CD4-positive, CD25-positive, alpha-beta regulatory T cell (primary cell): ENCODE data around the gene PRSS1. TPM values are rescaled to one million over a fixed set of nuclear protein-coding genes. Genes with fewer than 3 reads are reported as not detected.
A peak's percentile ranks its signal among the peaks of the same experiment; 100 is the strongest.

Experiments
- ATAC-seq, 2 donors: fragments of 150-1000 bp; cut with Tn5 transposase; one replicate each; pipeline ENCODE4 v1.10.0; 2021; ENCODE audit warnings: low read depth in 2 of 2, moderate number of reproducible peaks in 2 of 2, moderate library complexity in 1 of 2
- DNase-seq, 3 donors: peaks; one replicate each; pipeline versions ENCODE4 v3.0.0 to v3.0.0-alpha.2; 2012 to 2022; ENCODE audit warnings: mixed read lengths in 1 of 3
- H3K27ac ChIP-seq: one replicate; pipeline ENCODE4 v1.7.0; 2013; ENCODE audit warnings: mild to moderate bottlenecking, low read length; ENCODE audit not compliant: insufficient read depth, poor library complexity, severe bottlenecking
- H3K27me3 ChIP-seq: one replicate; pipeline ENCODE4 v1.7.0; 2013; ENCODE audit warnings: low read length; ENCODE audit not compliant: control insufficient read depth, insufficient read depth
- H3K36me3 ChIP-seq: one replicate; pipeline ENCODE4 v1.7.0; 2013; ENCODE audit warnings: mild to moderate bottlenecking, low read length, moderate library complexity; ENCODE audit not compliant: control insufficient read depth, insufficient read depth
- H3K4me1 ChIP-seq: 2 replicates; pipeline ENCODE4 v1.7.0; 2013; ENCODE audit warnings: mild to moderate bottlenecking, low read length; ENCODE audit not compliant: insufficient read depth, control insufficient read depth, poor library complexity, severe bottlenecking
- H3K4me3 ChIP-seq: one replicate; pipeline ENCODE4 v1.7.0; 2013; ENCODE audit warnings: low read depth, mild to moderate bottlenecking, low read length, moderate library complexity
- H3K9me3 ChIP-seq, 2 experiments: 1 replicate in 1 of 2; 2 replicates in 1 of 2; pipeline ENCODE4 v1.7.0; 2013; ENCODE audit warnings: low read length in 2 of 2, mild to moderate bottlenecking in 1 of 2, moderate library complexity in 1 of 2; ENCODE audit not compliant: control insufficient read depth in 2 of 2
- H3K27ac Mint-ChIP-seq, 3 donors: one replicate each; pipeline ENCODE4 v1.8.0; 2020 to 2022; ENCODE audit warnings: mild to moderate bottlenecking in 3 of 3, mixed read lengths in 3 of 3, moderate library complexity in 2 of 3
- H3K27me3 Mint-ChIP-seq: one replicate; pipeline ENCODE4 v1.8.0; 2022; ENCODE audit warnings: mild to moderate bottlenecking, mixed read lengths
- H3K36me3 Mint-ChIP-seq: one replicate; pipeline ENCODE4 v1.8.0; 2020; ENCODE audit warnings: mixed read lengths
- H3K4me1 Mint-ChIP-seq, 4 donors: one replicate each; pipeline ENCODE4 v1.8.0; 2020 to 2022; ENCODE audit warnings: mixed read lengths in 4 of 4, mild to moderate bottlenecking in 1 of 4
- H3K4me3 Mint-ChIP-seq, 4 donors: one replicate each; pipeline ENCODE4 v1.8.0; 2020 to 2022; ENCODE audit warnings: mild to moderate bottlenecking in 4 of 4, mixed read lengths in 4 of 4, moderate library complexity in 3 of 4
- H3K9me3 Mint-ChIP-seq, 7 donors: one replicate each; pipeline ENCODE4 v1.8.0; 2020 to 2022; ENCODE audit warnings: mixed read lengths in 7 of 7, mild to moderate bottlenecking in 3 of 7, moderate library complexity in 2 of 7
- polyA plus RNA-seq, 4 donors: library from polyadenylated mRNA; unstranded; fragments of 300-500 nt; fragmentation: Illumina TruSeq; gene quantifications; one replicate each; pipeline ENCODE4 v1.2.3, GENCODE V29; 2021
- total RNA-seq: library from RNA; stranded (reverse); gene quantifications from one replicate; pipeline ENCODE4 v1.2.3, GENCODE V29; 2022

The PRSS1 gene
- total and polyA plus RNA-seq, 5 donors from 2014 or later, result 0.49 TPM; not detected in 4

GRCh38 chr7:142712617-142712957, 36.7 kb upstream of the PRSS1 start:
- Mint-ChIP-seq H3K4me1 (peaks cover 2 to 92% (median 42%) of the 10 kb centered on the region in 4 donors), H3K4me3 (peak overlapping the region; percentile 62 to 97 (median 89)), H3K27ac (peak overlapping the region; percentile 67 to 91 (median 85)), H3K36me3 (no peaks in the 10 kb centered on the region), H3K9me3 (no peaks in the 10 kb centered on the region), H3K27me3 (no peaks in the 10 kb centered on the region)
- ATAC-seq (no peak), DNase-seq (no peak)
- Histone ChIP-seq H3K27ac (peak overlapping the region; percentile 66), H3K36me3 (no peaks in the 10 kb centered on the region), H3K4me1 (peaks cover 43% of the 10 kb centered on the region), H3K9me3 (no peaks in the 10 kb centered on the region), H3K27me3 (no peaks in the 10 kb centered on the region), H3K4me3 (peak overlapping the region; percentile 81)

- Histone ChIP-seq H3K9me3 (no peaks in the 10 kb centered on the region), H3K4me1 (peaks cover 43% of the 10 kb centered on the region), H3K4me3 (peak overlapping the region; percentile 57), H3K36me3 (no peaks in the 10 kb centered on the region), H3K27me3 (no peaks in the 10 kb centered on the region), H3K27ac (peak overlapping the region; percentile 66)
- DNase-seq (peak; percentile 3 to 69 (median 56)), ATAC-seq (peak; percentile 56 to 59)
- Mint-ChIP-seq H3K36me3 (no peaks in the 10 kb centered on the region), H3K27me3 (no peaks in the 10 kb centered on the region), H3K9me3 (no peaks in the 10 kb centered on the region), H3K27ac (peak overlapping the region; percentile 65 to 86 (median 72)), H3K4me3 (peak overlapping the region; percentile 59 to 91 (median 82)), H3K4me1 (peaks cover 5 to 88% (median 46%) of the 10 kb centered on the region in 4 donors)
Observed at GRCh38 chr7:142714375-142714774, 34.9 kb upstream of the PRSS1 start.

- Histone ChIP-seq H3K4me3 (peak overlapping the region; percentile 59), H3K27ac (peak overlapping the region; percentile 51), H3K4me1 (peaks cover 34% of the 10 kb centered on the region), H3K9me3 (no peaks in the 10 kb centered on the region), H3K36me3 (no peaks in the 10 kb centered on the region), H3K27me3 (no peaks in the 10 kb centered on the region)
- Mint-ChIP-seq H3K4me1 (peaks cover 5 to 80% (median 48%) of the 10 kb centered on the region in 4 donors), H3K27me3 (no peaks in the 10 kb centered on the region), H3K4me3 (peak overlapping the region; percentile 74 to 92 (median 84)), H3K27ac (peak overlapping the region; percentile 41 to 87 (median 79)), H3K36me3 (no peaks in the 10 kb centered on the region), H3K9me3 (no peaks in the 10 kb centered on the region)
- DNase-seq (no peak), ATAC-seq (no peak)
Observed at GRCh38 chr7:142716596-142716995, 32.7 kb upstream of the PRSS1 start.

GRCh38 chr7:142717453-142717852, 31.8 kb upstream of the PRSS1 start:
- DNase-seq (peak in 1 of 3 donors; percentile 70), ATAC-seq (peak; percentile 65 to 67)
- Histone ChIP-seq H3K36me3 (no peaks in the 10 kb centered on the region), H3K9me3 (no peaks in the 10 kb centered on the region), H3K4me3 (peak overlapping the region; percentile 59), H3K27me3 (no peaks in the 10 kb centered on the region), H3K4me1 (peaks cover 29% of the 10 kb centered on the region), H3K27ac (peak overlapping the region; percentile 60)
- H3K36me3 Mint-ChIP-seq, result no peaks in the 10 kb centered on the region
- H3K27ac Mint-ChIP-seq, result peak overlapping the region; percentile 56 to 94 (median 58)
- no peaks in the 10 kb centered on the region for H3K9me3 Mint-ChIP-seq
- H3K4me3 Mint-ChIP-seq, result peak overlapping the region; percentile 76 to 92 (median 86)
- H3K27me3 Mint-ChIP-seq, result no peaks in the 10 kb centered on the region
- H3K4me1 Mint-ChIP-seq, result peaks cover 5 to 76% (median 41%) of the 10 kb centered on the region in 4 donors

- H3K9me3 Mint-ChIP-seq, result no peaks in the 10 kb centered on the region
Observed at GRCh38 chr7:142718313-142718712, 31.0 kb upstream of the PRSS1 start.

GRCh38 chr7:142720172-142720773, 29.0 kb upstream of the PRSS1 start:
- Mint-ChIP-seq H3K36me3 (no peaks in the 10 kb centered on the region), H3K27ac (peak overlapping the region; percentile 91 to 98 (median 91)), H3K4me1 (peaks cover 6 to 60% (median 33%) of the 10 kb centered on the region in 4 donors), H3K9me3 (no peaks in the 10 kb centered on the region), H3K27me3 (no peaks in the 10 kb centered on the region), H3K4me3 (peak overlapping the region; percentile 91 to 97 (median 92))
- H3K27me3 ChIP-seq, result no peaks in the 10 kb centered on the region
- ATAC-seq (peak in 1 of 2 donors; percentile 33), DNase-seq (no peak)
- no peaks in the 10 kb centered on the region for H3K36me3 ChIP-seq
- H3K9me3 ChIP-seq, result no peaks in the 10 kb centered on the region
- peaks cover 8% of the 10 kb centered on the region for H3K4me1 ChIP-seq
- H3K4me3 ChIP-seq, result peak overlapping the region; percentile 83
- H3K27ac ChIP-seq, result peak overlapping the region; percentile 74

More at GRCh38 chr7:142718313-142718712, 31.0 kb upstream of the PRSS1 start:
- no peaks in the 10 kb centered on the region for H3K36me3 ChIP-seq
- no peak for DNase-seq
- ATAC-seq, result no peak
- no peaks in the 10 kb centered on the region for H3K9me3 ChIP-seq
- peak overlapping the region; percentile 60 for H3K27ac ChIP-seq
- Mint-ChIP-seq H3K27ac (peak overlapping the region in 2 of 3 donors; percentile 58 to 94), H3K27me3 (no peaks in the 10 kb centered on the region), H3K4me3 (peak overlapping the region; percentile 80 to 92 (median 90)), H3K4me1 (peaks cover 8 to 74% (median 39%) of the 10 kb centered on the region in 4 donors), H3K36me3 (no peaks in the 10 kb centered on the region)
- peaks cover 23% of the 10 kb centered on the region for H3K4me1 ChIP-seq
- H3K4me3 ChIP-seq, result peak overlapping the region; percentile 83
- no peaks in the 10 kb centered on the region for H3K27me3 ChIP-seq

- Mint-ChIP-seq H3K36me3 (no peaks in the 10 kb centered on the region), H3K4me1 (peaks cover 6 to 58% (median 31%) of the 10 kb centered on the region in 4 donors), H3K27ac (peak overlapping the region; percentile 91 to 98 (median 91)), H3K27me3 (no peaks in the 10 kb centered on the region), H3K4me3 (peak overlapping the region; percentile 91 to 97 (median 92)), H3K9me3 (no peaks in the 10 kb centered on the region)
- H3K27ac ChIP-seq, result peak overlapping the region; percentile 74
- ATAC-seq, result peak in 1 of 2 donors; percentile 53
- H3K4me1 ChIP-seq, result peaks cover under 1% of the 10 kb centered on the region
- no peaks in the 10 kb centered on the region for H3K9me3 ChIP-seq
- no peaks in the 10 kb centered on the region for H3K27me3 ChIP-seq
- DNase-seq, result peak in 1 of 3 donors; percentile 47
- peak overlapping the region; percentile 83 for H3K4me3 ChIP-seq
- no peaks in the 10 kb centered on the region for H3K36me3 ChIP-seq
Observed at GRCh38 chr7:142720986-142721385, 28.3 kb upstream of the PRSS1 start.
